MM.1S (cell line): ENCODE measurements around the gene MPZL3.

Source experiments
- DNase-seq: peaks from one replicate; pipeline ENCODE4 v3.0.0-alpha.2; 2015
- H2AFZ ChIP-seq: fragments of 300-600 bp; sonication (generic); 2 replicates; pipeline ENCODE4 v1.6.0; 2016; ENCODE audit warnings: antibody characterized with exemption, low read length
- H3F3A ChIP-seq: fragments of 300-600 bp; sonication (generic); 2 replicates; pipeline ENCODE4 v1.6.1; 2016; ENCODE audit warnings: mild to moderate bottlenecking, antibody characterized with exemption, low read length, moderate library complexity, mixed read lengths; ENCODE audit not compliant: insufficient read depth
- H3K27ac ChIP-seq: fragments of 300-600 bp; sonication (generic); 2 replicates; pipeline ENCODE4 v1.5.1; 2016; ENCODE audit warnings: mild to moderate bottlenecking, low read length
- H3K27me3 ChIP-seq: fragments of 300-600 bp; sonication (generic); replicated peaks from 2 replicates; pipeline ENCODE4 v1.6.0; 2016; ENCODE audit warnings: low read length; ENCODE audit not compliant: insufficient read depth
- H3K36me3 ChIP-seq: fragments of 300-600 bp; sonication (generic); replicated peaks from 2 replicates; pipeline ENCODE4 v1.6.1; 2016; ENCODE audit warnings: mild to moderate bottlenecking, low read length, mixed read lengths; ENCODE audit not compliant: insufficient read depth
- H3K4me1 ChIP-seq: fragments of 300-600 bp; sonication (generic); 2 replicates; pipeline ENCODE4 v1.6.1; 2016; ENCODE audit warnings: low read length, mixed read lengths
- H3K4me2 ChIP-seq: fragments of 300-600 bp; sonication (generic); 2 replicates; pipeline ENCODE4 v1.6.0; 2016; ENCODE audit warnings: low read depth, low read length
- H3K4me3 ChIP-seq: fragments of 300-600 bp; sonication (generic); 2 replicates; pipeline ENCODE4 v1.5.1; 2016; ENCODE audit warnings: low read length, mixed read lengths
- H3K79me2 ChIP-seq: fragments of 300-600 bp; sonication (generic); 2 replicates; pipeline ENCODE4 v1.6.1; 2016; ENCODE audit warnings: mixed run types, low read length, mixed read lengths
- H3K9ac ChIP-seq: fragments of 300-600 bp; sonication (generic); 2 replicates; pipeline ENCODE4 v1.6.1; 2016; ENCODE audit warnings: low read length, mixed read lengths
- H3K9me2 ChIP-seq: fragments of 300-600 bp; sonication (generic); replicated peaks from 2 replicates; pipeline ENCODE4 v1.6.1; 2016; ENCODE audit warnings: mild to moderate bottlenecking, low read length, mixed read lengths; ENCODE audit not compliant: insufficient read depth
- H3K9me3 ChIP-seq: fragments of 300-600 bp; sonication (generic); replicated peaks from 2 replicates; pipeline ENCODE4 v1.6.1; 2016; ENCODE audit warnings: mild to moderate bottlenecking, low read length, mixed read lengths; ENCODE audit not compliant: insufficient read depth
- H4K20me1 ChIP-seq: fragments of 300-600 bp; sonication (generic); 2 replicates; pipeline ENCODE4 v1.6.1; 2016; ENCODE audit warnings: mild to moderate bottlenecking, low read length, moderate library complexity, mixed read lengths; ENCODE audit not compliant: insufficient read depth
- EZH2 ChIP-seq: fragments of 300-600 bp; sonication (generic); optimal IDR thresholded peaks from 2 replicates; pipeline ENCODE3; 2017; ENCODE audit warnings: low read depth, mild to moderate bottlenecking, antibody characterized with exemption, low read length, mixed read lengths
- EZH2phosphoT487 ChIP-seq: fragments of 300-600 bp; sonication (generic); IDR thresholded peaks from 2 replicates; pipeline ENCODE4 v1.6.1; 2018; ENCODE audit warnings: antibody characterized with exemption, low read length
- TF ChIP-seq, protein P1 (sequence below): fragments of 300-600 bp; sonication (generic); IDR thresholded peaks from 2 replicates; pipeline ENCODE4 v1.5.1; 2016; ENCODE audit warnings: antibody characterized with exemption, low read length, mixed read lengths

Gene MPZL3

GRCh38 chr11:118267486-118267885 lies 15.3 kb upstream of the MPZL3 start:
- DNase-seq: no peak
- no peaks in the 10 kb centered on the region for H3K36me3 ChIP-seq
- H3K79me2 ChIP-seq: no peaks in the 10 kb centered on the region
- no peak overlapping the region for H3K27ac ChIP-seq
- no peaks in the 10 kb centered on the region for H3K9me2 ChIP-seq
- no peak overlapping the region for H3K4me3 ChIP-seq
- no peaks in the 10 kb centered on the region for H3K27me3 ChIP-seq
- no peak overlapping the region for H3K9ac ChIP-seq
- no peak overlapping the region for H3K4me2 ChIP-seq
- peaks cover 10% of the 10 kb centered on the region for H3F3A ChIP-seq
- TF ChIP-seq EZH2 (no peak), EZH2phosphoT487 (no peak)
- TF ChIP-seq, protein P1, sequence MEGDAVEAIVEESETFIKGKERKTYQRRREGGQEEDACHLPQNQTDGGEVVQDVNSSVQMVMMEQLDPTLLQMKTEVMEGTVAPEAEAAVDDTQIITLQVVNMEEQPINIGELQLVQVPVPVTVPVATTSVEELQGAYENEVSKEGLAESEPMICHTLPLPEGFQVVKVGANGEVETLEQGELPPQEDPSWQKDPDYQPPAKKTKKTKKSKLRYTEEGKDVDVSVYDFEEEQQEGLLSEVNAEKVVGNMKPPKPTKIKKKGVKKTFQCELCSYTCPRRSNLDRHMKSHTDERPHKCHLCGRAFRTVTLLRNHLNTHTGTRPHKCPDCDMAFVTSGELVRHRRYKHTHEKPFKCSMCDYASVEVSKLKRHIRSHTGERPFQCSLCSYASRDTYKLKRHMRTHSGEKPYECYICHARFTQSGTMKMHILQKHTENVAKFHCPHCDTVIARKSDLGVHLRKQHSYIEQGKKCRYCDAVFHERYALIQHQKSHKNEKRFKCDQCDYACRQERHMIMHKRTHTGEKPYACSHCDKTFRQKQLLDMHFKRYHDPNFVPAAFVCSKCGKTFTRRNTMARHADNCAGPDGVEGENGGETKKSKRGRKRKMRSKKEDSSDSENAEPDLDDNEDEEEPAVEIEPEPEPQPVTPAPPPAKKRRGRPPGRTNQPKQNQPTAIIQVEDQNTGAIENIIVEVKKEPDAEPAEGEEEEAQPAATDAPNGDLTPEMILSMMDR: no peak
- no peaks in the 10 kb centered on the region for H3K9me3 ChIP-seq
- H3K4me1 ChIP-seq: peaks cover 7% of the 10 kb centered on the region
- H4K20me1 ChIP-seq: no peaks in the 10 kb centered on the region
- H2AFZ ChIP-seq: no peak overlapping the region

DNA sequence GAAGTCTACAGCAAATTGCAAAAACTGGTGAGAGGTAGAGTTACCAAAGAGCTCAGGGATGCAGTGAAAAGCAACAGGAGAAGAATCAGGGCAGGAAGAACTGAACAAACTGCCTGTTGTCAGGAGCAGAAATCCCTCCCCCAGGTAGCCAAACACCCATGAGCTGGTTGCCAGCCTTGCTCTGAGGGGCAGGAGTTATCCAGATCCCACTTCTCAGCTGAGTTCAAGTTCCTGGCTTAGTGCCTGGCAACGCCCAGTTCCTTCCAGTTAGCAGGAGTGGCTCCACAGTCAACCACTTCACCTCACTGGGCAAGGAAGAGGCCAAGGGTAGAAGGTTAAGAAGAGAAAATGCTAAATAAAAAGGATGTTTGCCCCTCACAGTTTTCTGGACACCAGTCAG lies 13.8 kb upstream of the MPZL3 start:
- H3K27ac ChIP-seq: no peak overlapping the region
- no peak overlapping the region for H3K9ac ChIP-seq
- H3F3A ChIP-seq: peaks cover 10% of the 10 kb centered on the region
- no peaks in the 10 kb centered on the region for H3K79me2 ChIP-seq
- no peak overlapping the region for H3K4me2 ChIP-seq
- DNase-seq: no peak
- H3K9me2 ChIP-seq: no peaks in the 10 kb centered on the region
- no peak overlapping the region for H3K4me3 ChIP-seq
- H3K27me3 ChIP-seq: no peaks in the 10 kb centered on the region
- H2AFZ ChIP-seq: no peak overlapping the region
- no peaks in the 10 kb centered on the region for H3K36me3 ChIP-seq
- H3K9me3 ChIP-seq: no peaks in the 10 kb centered on the region
- H4K20me1 ChIP-seq: no peaks in the 10 kb centered on the region
- peaks cover 11% of the 10 kb centered on the region for H3K4me1 ChIP-seq
- TF ChIP-seq, protein P1: no peak
- TF ChIP-seq EZH2 (no peak), EZH2phosphoT487 (no peak)

GRCh38 chr11:118264569-118265465 lies 12.7 kb upstream of the MPZL3 start:
- Histone ChIP-seq H3K9me2 (no peaks in the 10 kb centered on the region), H3K36me3 (no peaks in the 10 kb centered on the region), H3F3A (peaks cover 10% of the 10 kb centered on the region), H3K4me1 (peaks cover 11% of the 10 kb centered on the region), H4K20me1 (no peaks in the 10 kb centered on the region), H3K4me3 (peak overlapping the region; percentile 68; the same call in 1 of the 2 replicates), H3K4me2 (peak overlapping the region; percentile 69), H3K79me2 (no peaks in the 10 kb centered on the region), H3K27ac (no peak overlapping the region), H2AFZ (peak overlapping the region; percentile 68), H3K9ac (no peak overlapping the region), H3K27me3 (no peaks in the 10 kb centered on the region), H3K9me3 (no peaks in the 10 kb centered on the region)
- no peak for TF ChIP-seq EZH2
- TF ChIP-seq, protein P1: no peak
- no peak for TF ChIP-seq EZH2phosphoT487
- DNase-seq: no peak
